Activated gamma-delta T cell (primary cell): ENCODE data around the gene LRMDA.

ENCODE experiments used
- DNase-seq: peaks from one replicate; lab custom pipeline; 2025; lab: John Stamatoyannopoulos, UW

The LRMDA gene

DNA sequence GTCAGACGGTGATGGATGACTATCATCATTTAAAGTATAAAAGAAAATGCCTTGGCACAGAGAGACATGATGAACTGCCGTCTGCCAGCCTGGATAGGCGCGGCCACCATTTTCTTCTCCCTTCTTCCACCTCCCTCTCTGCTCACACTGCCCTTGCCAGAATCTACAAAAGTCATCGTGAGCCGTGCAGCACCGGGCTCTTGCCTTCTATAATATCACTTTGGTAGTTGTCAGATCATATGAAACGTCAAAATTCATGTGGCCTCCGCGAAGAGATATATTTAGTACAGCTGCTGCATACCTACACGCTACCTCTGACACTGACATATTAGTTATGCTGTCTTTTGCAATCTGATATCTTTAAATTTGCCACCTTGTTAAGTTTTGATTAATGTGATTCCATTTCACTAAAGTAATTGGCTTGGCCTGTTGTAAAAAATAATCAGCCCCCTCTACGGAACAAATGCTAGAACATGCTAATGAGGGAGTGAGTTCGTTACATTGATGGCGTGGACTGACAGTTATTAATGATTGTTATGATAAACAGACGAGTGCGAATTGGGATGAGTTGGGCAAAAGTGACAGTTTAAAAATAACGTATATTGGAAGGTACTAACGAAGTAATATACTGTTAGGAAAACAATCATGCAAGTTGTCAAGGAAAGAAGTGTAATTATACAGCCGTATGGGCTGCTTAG, 214.9 kb downstream of the LRMDA start:
- no peak for DNase-seq

DNA sequence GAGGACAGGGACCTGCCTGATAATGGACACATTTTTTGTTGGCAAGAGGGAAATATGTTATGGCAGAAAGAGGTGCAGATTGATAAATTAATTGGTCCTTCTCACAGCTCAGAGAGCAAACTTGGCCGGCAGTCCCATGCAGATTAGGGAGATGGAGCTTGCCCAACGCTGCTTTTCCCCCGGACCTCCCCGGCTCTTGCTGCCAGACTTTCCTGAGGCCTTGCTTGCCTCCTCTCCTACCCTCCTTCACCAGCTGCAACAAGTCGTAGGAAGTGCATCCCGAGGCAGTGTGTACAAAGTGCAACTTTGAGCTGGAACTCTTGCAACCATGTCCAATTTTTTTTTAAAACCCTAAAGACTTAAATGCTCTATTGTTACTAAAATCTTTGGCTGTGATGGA, 215.5 kb downstream of the LRMDA start:
- DNase-seq, result no peak

DNA sequence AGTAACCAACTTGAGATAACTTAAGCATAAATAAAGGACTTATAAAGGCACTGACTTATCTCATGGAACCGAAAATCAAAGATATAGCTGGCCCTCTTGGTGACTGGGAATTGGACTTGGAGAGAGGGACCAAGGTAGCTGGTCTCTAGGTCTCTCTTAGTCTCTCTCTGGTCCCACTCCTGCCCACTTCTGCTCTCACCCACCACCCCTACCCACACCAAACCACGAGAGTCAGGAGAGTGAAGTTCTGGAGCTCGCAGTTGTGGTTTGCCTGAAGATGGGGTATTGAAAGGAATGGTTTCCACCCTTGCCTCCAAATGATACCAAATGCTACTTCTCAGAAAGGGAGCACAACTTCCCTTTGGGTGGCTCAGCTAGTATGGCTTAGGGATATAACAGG, 216.3 kb downstream of the LRMDA start:
- DNase-seq, result no peak

DNA sequence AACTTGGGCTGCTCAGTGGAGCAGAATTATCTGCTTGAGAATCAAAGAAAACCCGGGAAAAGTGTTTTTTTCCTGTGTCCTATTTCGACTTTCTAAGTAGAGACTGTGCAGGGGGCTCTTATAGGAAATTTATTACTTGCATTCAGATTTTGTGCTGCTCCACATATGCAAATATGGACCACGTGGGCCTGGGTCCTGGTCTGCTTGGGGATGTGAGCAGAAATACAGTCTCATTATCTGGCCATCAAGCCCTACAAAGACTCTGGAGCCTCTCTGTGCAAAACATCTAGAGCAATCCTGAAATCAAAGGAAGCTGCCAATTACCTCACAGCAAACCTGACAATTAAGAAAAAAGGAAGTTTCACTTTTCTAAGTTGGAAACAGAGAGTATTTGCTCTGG, 216.9 kb downstream of the LRMDA start:
- no peak for DNase-seq

DNA sequence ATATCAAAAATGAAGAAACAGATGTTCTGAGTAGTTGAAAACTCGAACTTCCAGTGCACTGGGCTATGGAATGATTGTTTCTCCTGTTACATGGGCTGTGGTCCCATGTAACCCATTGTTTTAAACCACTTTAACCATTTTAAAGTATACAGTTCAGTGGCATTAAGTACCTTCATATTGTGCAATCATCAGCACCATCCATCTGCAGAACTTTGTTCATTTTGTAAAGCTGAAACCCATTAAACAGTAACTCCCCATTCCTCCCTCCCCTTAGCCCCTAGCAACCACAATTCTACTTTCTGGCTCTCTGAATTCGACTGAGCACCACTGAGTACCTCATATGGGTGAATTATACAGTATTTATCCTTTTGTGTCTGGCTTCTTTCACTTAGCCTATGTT, 217.4 kb downstream of the LRMDA start:
- DNase-seq, result no peak

DNA sequence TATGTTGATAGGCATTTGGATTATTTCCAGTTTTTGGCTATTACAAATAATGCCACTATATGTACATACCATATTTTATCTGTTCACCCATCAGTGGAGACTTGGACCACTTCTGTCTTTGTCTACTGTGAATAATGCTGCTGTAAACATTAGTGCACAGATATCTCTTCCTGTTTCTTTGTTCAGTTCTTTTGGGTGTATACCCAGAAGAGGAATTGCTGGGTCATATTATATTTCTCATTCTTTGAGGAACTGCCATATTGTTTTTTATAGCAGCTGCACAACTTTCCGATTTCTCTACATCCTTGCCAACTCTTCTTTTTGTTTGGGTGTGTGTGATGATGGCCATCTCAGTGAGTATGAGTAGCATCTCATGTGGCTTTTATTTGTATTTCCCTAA, 218.0 kb downstream of the LRMDA start:
- DNase-seq, result no peak

DNA sequence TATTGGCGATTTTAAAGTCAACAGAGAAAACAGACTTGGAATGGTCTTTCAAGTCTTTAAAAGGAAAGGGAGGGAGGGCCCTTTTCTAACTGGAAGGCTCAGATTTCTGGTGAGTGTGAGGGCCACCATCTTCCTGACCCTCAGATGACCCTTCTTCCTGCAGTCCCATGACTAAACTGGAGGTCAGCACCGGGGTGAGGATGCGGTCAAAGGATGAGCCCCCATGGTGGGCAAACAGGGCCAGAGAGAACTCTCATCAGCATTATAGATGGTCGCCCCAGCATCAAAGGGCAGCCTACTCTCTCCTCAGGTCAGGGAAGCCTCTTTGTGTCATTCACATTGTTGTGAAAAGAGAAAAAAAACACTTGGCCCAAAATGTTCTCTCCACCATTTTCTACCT, 219.2 kb downstream of the LRMDA start:
- DNase-seq, result no peak

DNA sequence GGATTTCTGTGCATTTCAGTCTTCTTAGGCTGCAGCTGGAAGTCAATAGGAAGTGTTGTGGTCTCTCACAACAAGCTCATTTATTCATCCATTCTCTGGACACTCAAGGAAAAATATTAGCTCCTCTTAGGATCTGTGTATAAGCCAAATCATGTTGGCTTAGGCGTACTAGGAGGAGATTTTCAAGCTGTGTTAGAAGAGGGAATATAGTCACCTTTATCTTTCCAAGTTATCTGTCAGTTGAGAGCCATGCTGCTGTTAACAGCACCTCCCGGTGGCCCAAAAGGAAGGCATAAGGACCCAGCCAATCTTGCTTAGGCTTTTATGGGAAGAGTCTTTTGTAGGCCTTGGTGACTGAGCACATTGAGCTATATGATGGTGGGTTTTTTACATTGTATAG, 220.0 kb downstream of the LRMDA start:
- DNase-seq, result no peak

DNA sequence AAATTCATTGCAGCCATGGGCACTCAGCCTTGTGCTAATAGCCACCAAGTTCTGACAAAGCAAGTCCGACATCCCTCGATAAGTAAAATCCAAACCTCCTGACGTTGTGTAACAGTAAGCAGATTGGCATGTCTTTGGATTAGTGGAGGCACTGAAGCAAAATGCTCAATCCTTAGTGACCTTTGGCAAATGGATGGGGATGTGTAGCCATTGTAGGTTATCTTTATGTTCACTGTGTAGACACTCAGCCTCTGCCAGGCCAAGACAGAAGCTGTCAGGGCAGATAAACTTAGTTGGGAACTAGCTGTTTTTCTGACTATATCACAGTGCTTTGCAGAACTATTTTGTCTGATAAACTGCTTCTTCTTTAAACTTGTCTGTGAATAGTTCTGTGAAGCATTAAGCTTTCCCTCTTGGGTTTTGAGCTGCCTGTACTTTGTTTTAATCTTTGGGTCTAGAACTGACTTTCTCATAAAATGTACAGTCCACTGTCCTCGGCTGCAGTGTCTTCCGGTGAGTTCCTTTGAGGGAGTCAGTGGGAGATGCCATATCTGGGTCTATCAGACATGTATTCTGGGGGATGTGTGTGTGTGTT, 220.8 kb downstream of the LRMDA start:
- DNase-seq, result no peak

DNA sequence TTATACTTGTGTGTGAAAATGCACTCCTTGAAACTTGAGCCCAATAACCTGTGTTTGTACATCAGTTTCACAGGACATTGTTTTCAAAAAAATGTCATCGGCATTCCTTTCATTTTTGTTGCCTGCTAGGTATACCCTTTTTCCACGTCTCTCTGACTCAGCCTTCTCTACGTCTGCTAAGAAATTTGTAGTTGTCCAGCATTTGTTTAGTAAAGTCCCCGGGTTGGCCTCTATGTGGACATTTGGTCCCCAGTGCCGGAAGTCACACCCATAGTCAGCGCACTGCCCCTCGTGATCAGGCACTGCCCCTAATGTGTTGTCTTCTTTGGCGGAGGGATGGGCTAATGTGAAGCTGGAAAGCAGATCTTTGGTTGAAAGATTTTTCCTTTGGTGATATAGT, 222.3 kb downstream of the LRMDA start:
- no peak for DNase-seq

DNA sequence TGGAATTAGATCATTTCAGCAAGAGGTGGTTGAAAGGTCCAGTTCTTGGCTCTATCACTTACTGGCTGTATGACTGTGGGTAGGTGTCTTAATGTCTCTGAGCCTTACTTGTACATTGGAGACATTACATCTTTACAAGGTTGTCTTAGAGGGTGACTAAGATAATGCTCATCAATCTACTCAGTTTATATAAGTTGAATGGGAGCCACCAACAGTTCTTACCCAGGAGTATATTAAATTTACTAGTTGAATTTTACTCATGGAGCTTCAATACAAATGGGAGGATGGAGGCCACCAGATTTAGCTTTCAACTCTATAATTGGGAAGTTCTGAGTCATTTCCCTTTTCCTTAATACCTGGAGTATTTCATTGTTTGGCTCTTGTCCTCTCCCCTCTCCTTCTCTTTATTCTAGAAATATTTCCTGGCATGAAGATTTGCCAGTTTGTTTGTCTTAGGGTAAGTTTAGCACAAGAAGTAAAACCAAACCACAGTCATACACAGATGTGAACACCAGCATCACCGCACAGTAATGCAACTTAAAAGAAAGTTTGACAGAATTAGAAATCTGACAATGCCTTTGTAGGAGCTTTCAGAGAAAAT, 222.8 kb downstream of the LRMDA start:
- no peak for DNase-seq

DNA sequence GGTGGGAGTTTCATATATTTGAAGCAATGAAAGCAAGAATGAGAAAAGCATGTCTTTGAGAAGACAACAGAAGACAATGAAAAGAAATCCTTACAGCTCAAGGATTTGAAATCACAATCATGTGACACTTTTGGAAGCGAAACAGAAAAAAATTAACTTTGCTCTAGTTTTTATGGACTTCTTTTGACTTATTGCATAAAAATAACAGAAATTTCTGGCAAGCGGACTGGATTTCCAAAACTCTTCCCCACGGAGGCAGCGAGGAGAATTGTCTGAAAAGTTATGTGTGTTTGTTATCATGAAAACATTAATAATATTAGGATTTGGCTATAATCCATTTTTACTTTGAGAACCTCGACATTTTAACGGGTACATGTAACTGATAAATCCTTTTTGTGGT, 223.3 kb downstream of the LRMDA start:
- DNase-seq, result no peak

DNA sequence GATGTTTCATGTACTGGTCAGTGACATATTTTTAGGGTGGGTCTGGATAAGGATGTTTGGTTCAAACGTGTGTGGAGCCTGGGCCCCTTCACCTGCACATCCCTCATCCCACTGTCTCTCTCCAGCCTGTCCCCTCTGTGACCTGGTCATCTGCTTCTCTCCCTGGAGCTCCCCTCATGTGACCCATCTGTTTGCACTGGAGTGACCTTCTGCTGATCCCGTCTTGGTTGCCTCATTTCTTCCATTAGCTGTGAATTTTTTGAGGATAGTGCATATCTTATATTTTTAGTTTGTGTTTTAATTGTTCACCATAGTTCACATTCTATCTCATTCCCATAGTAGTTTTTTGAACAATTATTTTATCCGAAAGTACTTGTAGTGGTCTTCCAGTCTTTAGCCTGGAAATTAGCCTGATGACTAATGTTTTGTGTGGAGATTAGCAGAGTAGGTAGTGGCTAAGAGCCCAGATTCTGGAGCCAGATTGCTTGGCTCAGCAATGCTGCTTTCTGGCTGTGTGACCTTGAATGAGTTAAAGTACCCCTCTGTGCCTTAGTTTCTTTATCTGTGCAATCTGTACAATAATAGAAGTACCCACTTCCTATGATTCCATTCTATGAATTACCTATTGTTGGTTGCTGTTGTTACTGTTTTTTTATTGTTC, 224.5 kb downstream of the LRMDA start:
- no peak for DNase-seq

DNA sequence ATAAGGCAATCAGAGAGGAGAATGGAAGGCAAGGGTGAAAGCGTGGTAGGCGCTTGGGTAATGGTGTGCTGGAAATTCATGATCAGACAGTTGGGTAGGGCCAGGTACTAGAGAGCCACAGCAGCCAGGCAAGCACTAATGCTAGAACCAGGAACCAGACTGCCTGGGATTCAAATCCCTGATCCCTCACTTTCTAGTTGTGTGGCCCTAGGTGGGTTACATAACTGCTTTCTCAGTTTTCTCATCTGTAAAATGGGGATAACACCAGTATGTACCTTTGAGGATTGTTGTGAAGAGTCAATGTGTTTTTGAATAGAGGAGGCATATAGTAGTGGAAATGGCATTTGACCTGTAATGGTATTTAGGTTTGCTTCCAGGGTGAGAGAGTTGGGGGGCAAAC, 225.9 kb downstream of the LRMDA start:
- DNase-seq, result no peak

DNA sequence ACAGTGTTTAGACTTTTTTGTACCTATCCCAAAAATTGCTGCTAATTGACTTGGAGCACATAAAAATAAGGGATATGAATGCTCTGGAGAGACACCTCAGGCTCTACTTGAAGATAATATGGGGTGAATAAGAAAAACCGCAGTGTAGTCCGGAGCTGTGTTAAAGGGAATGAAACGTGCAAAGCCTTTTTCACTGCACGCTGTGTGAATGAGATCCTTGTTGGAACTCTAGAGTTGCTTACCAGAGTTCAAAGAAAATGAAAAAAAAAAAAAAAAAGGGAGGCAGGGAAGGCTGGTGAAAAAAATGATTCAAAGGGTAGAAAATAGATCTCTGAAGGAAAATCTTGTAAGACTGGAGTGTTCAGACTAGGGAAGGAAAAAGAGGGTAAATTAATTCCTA, 226.6 kb downstream of the LRMDA start:
- DNase-seq, result no peak

DNA sequence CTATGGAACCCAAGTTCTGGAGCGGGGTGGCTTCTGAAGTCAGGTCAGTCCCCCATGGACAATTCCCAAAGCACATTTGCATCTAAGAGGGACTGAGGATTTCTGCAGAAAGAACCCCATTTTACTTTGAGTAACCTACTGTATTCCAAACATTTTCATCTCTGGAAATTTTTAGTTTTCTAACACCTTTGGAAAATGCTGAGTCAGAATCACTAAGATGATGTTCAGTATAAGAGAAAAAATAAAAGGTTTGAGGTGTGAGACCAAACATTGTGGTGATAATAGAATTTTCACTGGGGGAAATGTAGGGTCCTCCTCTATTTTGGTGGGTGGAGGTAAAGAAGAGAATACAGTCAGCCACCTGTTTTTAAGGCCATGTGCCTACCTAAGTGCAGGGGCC, 227.1 kb downstream of the LRMDA start:
- no peak for DNase-seq

DNA sequence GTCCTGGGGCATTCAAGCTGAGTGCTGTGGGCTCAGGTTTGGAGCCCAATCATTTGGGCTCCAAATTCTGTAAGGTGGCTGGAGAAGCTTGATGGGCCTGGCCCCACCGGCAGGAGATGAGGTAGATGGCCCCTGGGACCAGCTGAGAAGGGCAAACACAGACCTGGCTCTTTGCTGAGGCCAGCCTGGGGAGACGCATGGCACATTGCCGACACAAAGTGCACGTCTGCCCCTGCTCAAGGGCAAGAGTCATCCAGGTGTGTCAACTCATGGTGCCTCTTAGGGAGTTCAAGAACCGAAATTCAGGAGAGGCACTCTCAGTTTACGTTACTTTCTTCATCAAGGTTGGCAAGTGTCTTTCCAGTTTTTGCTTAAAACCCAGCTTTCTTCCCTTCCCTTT, 227.5 kb downstream of the LRMDA start:
- DNase-seq, result no peak

DNA sequence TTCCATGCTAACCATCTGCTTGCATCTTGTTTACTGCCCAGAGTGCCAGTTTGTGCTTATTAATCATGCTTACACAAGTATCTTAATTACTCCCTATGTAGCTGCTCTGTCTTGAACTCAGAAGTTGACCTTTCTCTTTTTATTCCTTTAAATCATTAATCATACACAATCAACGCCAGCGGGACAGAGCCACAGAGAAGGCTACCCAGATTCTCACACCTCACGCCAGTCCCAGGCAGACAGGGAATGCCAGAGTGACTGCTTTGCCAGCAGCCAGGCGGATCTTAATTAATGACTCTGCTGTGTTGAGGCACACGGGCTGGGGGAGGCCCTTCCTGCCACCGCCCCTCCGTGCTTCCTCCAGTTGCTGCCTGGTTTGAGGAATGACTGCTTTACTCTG, 229.4 kb downstream of the LRMDA start:
- no peak for DNase-seq

DNA sequence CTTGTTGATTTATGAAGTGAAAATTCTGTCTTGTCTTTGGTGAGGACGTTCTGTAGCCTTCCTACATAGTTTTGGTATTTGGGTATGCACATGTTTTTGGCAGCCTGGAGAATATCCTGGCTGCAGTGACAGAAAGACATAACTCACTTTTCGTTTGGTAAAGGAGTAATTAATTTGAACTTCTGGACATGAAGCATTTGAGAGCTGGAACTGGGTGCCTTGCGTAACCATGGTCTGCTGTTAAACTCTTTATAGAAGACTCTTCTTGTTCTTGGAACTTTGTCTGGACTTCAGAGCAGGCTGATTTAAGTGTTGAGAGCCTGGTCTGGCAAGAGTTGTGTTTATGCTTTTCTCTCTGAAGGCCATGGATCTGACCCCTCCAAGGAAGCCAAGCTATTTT, 231.3 kb downstream of the LRMDA start:
- DNase-seq, result no peak

DNA sequence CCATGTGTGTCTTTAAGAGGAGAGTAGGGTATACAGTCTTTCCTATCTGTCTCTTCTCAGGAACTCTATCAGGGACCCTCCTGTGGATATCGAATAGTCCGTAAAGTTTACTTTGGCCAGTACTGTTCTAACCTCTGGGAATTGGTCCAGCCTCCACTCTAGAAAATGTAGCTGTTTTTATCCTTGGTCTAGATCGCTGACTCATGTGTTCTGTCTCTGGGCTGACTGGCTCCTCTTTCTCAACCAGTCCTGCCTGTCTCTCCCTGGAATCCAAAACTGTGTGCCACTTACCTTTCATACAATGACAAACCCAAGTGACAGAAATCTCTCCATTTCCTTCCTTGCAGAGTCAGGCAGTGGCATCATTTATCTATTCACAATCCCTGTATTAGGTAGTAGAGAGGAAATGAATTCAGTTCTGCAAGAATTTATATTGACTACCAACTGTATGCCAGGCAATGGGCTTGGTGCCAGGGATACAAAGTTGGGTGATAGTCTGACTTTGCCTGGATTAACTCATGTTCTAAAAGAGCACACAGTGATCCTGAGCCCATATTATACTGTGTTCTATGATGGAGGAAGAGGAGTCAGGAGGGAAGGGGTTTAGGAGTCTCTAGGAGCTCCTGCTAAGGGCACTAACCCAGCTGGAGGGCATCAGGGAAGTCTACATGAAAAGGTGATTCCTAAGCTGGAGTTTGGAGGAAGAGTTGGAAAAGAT, 232.7 kb downstream of the LRMDA start:
- no peak for DNase-seq

DNA sequence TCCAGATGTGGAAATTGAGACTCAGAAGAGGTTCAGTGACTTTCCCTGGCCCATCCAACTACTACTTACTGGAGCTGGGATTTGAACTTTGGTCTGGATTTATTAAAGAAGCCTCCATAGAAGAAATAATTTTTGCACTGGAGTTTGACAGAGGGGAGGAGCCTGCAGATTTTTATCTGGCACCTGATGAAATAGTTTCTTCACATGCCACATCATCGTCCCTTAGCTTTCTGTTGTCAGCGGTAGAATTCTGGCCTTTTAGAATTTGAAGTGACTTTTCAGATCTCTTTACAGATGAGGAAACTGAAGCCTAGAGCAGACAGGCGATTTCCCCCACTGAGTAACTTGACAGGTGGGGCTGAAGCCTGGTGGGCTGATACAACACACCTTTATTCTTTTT, 233.5 kb downstream of the LRMDA start:
- no peak for DNase-seq

DNA sequence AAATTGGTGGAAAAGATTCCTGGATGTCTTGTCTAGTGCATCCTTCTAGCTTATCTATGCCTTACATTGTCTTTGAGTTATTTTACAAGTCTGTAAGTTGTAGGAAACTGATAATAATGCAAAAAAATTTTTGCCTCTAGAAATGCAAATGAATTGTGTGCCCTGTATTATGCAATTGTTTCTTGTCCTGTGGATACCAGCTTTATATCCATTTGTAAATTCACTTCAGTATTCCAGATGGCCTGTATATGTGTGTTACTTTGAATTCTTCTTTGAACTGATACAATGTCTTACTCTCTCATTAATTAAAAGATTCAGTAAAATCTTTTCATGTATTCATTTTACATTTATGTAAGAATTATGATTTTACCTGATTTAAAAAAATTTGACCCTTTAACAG, 234.3 kb downstream of the LRMDA start:
- DNase-seq, result no peak
